Esophagus (tissue), 2 donors: ENCODE results near the gene KRCC1. TPM values are rescaled to one million over a fixed set of nuclear protein-coding genes. Genes with fewer than 3 reads are reported as not detected.
A peak's percentile ranks its signal among the peaks of the same experiment; 100 is the strongest.
"Not testable (repeated sequence)": the region's sequence is repeated elsewhere in the genome, so short reads cannot be mapped to it uniquely, and the experiment has no call there.

ENCODE experiments used
- H3K27ac ChIP-seq, 2 donors: one replicate each; pipeline ENCODE4 v1.5.1; 2013; ENCODE audit warnings: low read depth in 2 of 2, mild to moderate bottlenecking in 2 of 2, inconsistent platforms in 1 of 2, low read length in 1 of 2, moderate library complexity in 1 of 2
- H3K27me3 ChIP-seq, 2 donors: one replicate each; pipeline ENCODE4 v1.6.1; 2013; ENCODE audit warnings: low read length in 2 of 2, control low read depth in 1 of 2, mild to moderate bottlenecking in 1 of 2; ENCODE audit not compliant: insufficient read depth in 2 of 2, control insufficient read depth in 1 of 2
- H3K36me3 ChIP-seq, 2 donors: one replicate each; pipeline ENCODE4 v1.6.1; 2013; ENCODE audit warnings: low read length in 1 of 2; ENCODE audit not compliant: control insufficient read depth in 2 of 2, insufficient read depth in 2 of 2
- H3K4me1 ChIP-seq, 2 donors: one replicate each; pipeline ENCODE4 v1.6.1; 2013; ENCODE audit warnings: low read length in 1 of 2; ENCODE audit not compliant: control insufficient read depth in 2 of 2, insufficient read depth in 2 of 2
- H3K4me3 ChIP-seq, 2 donors: one replicate each; pipeline ENCODE4 v1.5.1; 2013; ENCODE audit warnings: low read length in 2 of 2, mild to moderate bottlenecking in 2 of 2, low read depth in 1 of 2, moderate library complexity in 1 of 2
- H3K9me3 ChIP-seq, 2 donors: one replicate each; pipeline ENCODE4 v1.6.1; 2013; ENCODE audit warnings: mild to moderate bottlenecking in 2 of 2, low read depth in 1 of 2, low read length in 1 of 2, moderate library complexity in 1 of 2; ENCODE audit not compliant: control insufficient read depth in 2 of 2, insufficient read depth in 1 of 2
- WGBS, 2 donors: extraction: QIAGEN DNeasy Blood & Tissue Kit; methylation state at CpG; one replicate each; pipeline ENCODE4 v1.1.7; 2013; 5-methylcytosine and 5-hydroxymethylcytosine counted together
- polyA plus RNA-seq, 2 donors: library from polyadenylated mRNA; stranded (reverse); fragments of 200-250 nt; gene quantifications; one replicate each; pipeline ENCODE4 v1.2.3, GENCODE V29; 2013
- donor health status: healthy with polysubstance abuse.
- donor health status: Bipolar disorder and iron deficiency.

The KRCC1 gene
- polyA plus RNA-seq, 2 donors = 23.8 to 42.4 TPM

- H3K27ac ChIP-seq = peak overlapping the region in 1 of 2 donors; percentile 15
- H3K36me3 ChIP-seq = no peaks in the 10 kb centered on the region
- H3K4me1 ChIP-seq = peaks cover 0 to 5% of the 10 kb centered on the region in 2 donors
- no peaks in the 10 kb centered on the region for H3K27me3 ChIP-seq
- 20 to 22% methylated on average over 40 to 46 of the region's 46 CpGs for WGBS, 2 donors
- H3K9me3 ChIP-seq = no peaks in the 10 kb centered on the region
- H3K4me3 ChIP-seq = peak overlapping the region; percentile 63 to 67
Measured at GRCh38 chr2:88016960-88017779, 38.4 kb downstream of the KRCC1 start.

- no peaks in the 10 kb centered on the region for H3K27me3 ChIP-seq
- H3K9me3 ChIP-seq = no peaks in the 10 kb centered on the region
- H3K4me3 ChIP-seq = peak within 1 kb of the TSS; percentile 63 to 67
- peak within 1 kb of the TSS in 1 of 2 donors; percentile 15 for H3K27ac ChIP-seq
- no peaks in the 10 kb centered on the region for H3K36me3 ChIP-seq
- 7 to 8% methylated on average over 34 of the region's 34 CpGs for WGBS, 2 donors
- H3K4me1 ChIP-seq = peaks cover 0 to 5% of the 10 kb centered on the region in 2 donors
Measured at GRCh38 chr2:88016086-88016959, 39.3 kb downstream of the KRCC1 start, which contains the start of gene RNU2-63P. TSS of gene RNU2-63P (minus strand) at chr2:88016547.

- H3K9me3 ChIP-seq = no peaks in the 10 kb centered on the region
- no peaks in the 10 kb centered on the region for H3K4me1 ChIP-seq
- H3K27me3 ChIP-seq = no peaks in the 10 kb centered on the region
- no peaks in the 10 kb centered on the region for H3K36me3 ChIP-seq
- 75 to 77% methylated on average over 1 of the region's 1 CpG for WGBS, 2 donors
- H3K4me3 ChIP-seq = no peak overlapping the region
- H3K27ac ChIP-seq = no peak overlapping the region
Measured at GRCh38 chr2:88011011-88011410, 44.6 kb downstream of the KRCC1 start.

GRCh38 chr2:88010136-88010535 is 45.4 kb downstream of the KRCC1 start:
- no peak overlapping the region for H3K27ac ChIP-seq
- H3K27me3 ChIP-seq = no peaks in the 10 kb centered on the region
- no peaks in the 10 kb centered on the region for H3K36me3 ChIP-seq
- H3K9me3 ChIP-seq = no peaks in the 10 kb centered on the region
- H3K4me3 ChIP-seq = no peak overlapping the region
- WGBS, 2 donors = 84 to 100% methylated on average over 1 of the region's 1 CpG
- H3K4me1 ChIP-seq = no peaks in the 10 kb centered on the region

- Histone ChIP-seq H3K4me3 (no peak overlapping the region), H3K27me3 (no peaks in the 10 kb centered on the region), H3K27ac (no peak overlapping the region), H3K9me3 (no peaks in the 10 kb centered on the region), H3K4me1 (no peaks in the 10 kb centered on the region), H3K36me3 (no peaks in the 10 kb centered on the region)
- 91% methylated on average over 16 of the region's 16 CpGs for WGBS, 2 donors
Measured at GRCh38 chr2:88006912-88007439, 48.6 kb downstream of the KRCC1 start.

GRCh38 chr2:88005776-88006175 is 49.8 kb downstream of the KRCC1 start:
- no peak overlapping the region for H3K4me3 ChIP-seq
- no peaks in the 10 kb centered on the region for H3K9me3 ChIP-seq
- H3K27ac ChIP-seq = no peak overlapping the region
- H3K36me3 ChIP-seq = no peaks in the 10 kb centered on the region
- H3K27me3 ChIP-seq = no peaks in the 10 kb centered on the region
- H3K4me1 ChIP-seq = no peaks in the 10 kb centered on the region
- 85% methylated on average over 6 of the region's 6 CpGs for WGBS, 2 donors

GRCh38 chr2:88003074-88003755 is 52.4 kb downstream of the KRCC1 start:
- WGBS, 2 donors = 48 to 62% methylated on average over 34 of the region's 34 CpGs

GRCh38 chr2:88002359-88002707 is 53.2 kb downstream of the KRCC1 start:
- no peaks in the 10 kb centered on the region for H3K9me3 ChIP-seq
- no peaks in the 10 kb centered on the region for H3K36me3 ChIP-seq
- no peaks in the 10 kb centered on the region for H3K27me3 ChIP-seq
- no peak overlapping the region for H3K4me3 ChIP-seq
- WGBS, 2 donors = 88% methylated on average over 6 of the region's 6 CpGs
- no peak overlapping the region for H3K27ac ChIP-seq
- H3K4me1 ChIP-seq = no peaks in the 10 kb centered on the region

More at GRCh38 chr2:88003074-88003755, 52.4 kb downstream of the KRCC1 start:
- H3K36me3 ChIP-seq = no peaks in the 10 kb centered on the region
- H3K27me3 ChIP-seq = no peaks in the 10 kb centered on the region
- no peak overlapping the region for H3K27ac ChIP-seq
- H3K4me1 ChIP-seq = no peaks in the 10 kb centered on the region
- H3K9me3 ChIP-seq = no peaks in the 10 kb centered on the region
- no peak overlapping the region for H3K4me3 ChIP-seq

GRCh38 chr2:88000474-88000873 is 55.1 kb downstream of the KRCC1 start:
- not testable (repeated sequence) for H3K36me3 ChIP-seq, H3K4me3 ChIP-seq, H3K27ac ChIP-seq, H3K27me3 ChIP-seq, H3K4me1 ChIP-seq, H3K9me3 ChIP-seq
- 55% methylated on average over 3 of the region's 3 CpGs for WGBS, 2 donors
